GM12878 (cell line): ENCODE measurements around the gene MRPL28. TPM values are rescaled to one million over a fixed set of nuclear protein-coding genes. Genes with fewer than 3 reads are reported as not detected.

Source experiments
- ATAC-seq: fragments of 200-7000 bp; cut with Tn5 transposase; 3 replicates; pipeline ENCODE4 v1.9.1; 2020; ENCODE audit warnings: mild to moderate bottlenecking, moderate library complexity
- BruUV-seq: library from RNA; stranded (reverse); fragments of 400-500 nt; replicated peaks from 2 replicates; lab custom pipeline; 2021; lab: Mats Ljungman, UMichigan
- CTCF ChIA-PET: fragments of 300-600 bp; sonication (Branson Sonifier 250); formaldehyde crosslinking; extraction: SDS; loops from one replicate; lab custom pipeline; 2021; ENCODE audit warnings: inconsistent platforms; lab: Yijun Ruan, JAX
- POLR2A ChIA-PET: fragments of 350-600 bp; formaldehyde crosslinking; extraction: SDS; loops from one replicate; lab custom pipeline; 2021; ENCODE audit warnings: inconsistent platforms; lab: Charles Lee
- RAD21 ChIA-PET: fragments of 300-600 bp; sonication (Branson Sonifier 250); formaldehyde crosslinking; loops from one replicate; lab custom pipeline; 2023; ENCODE audit warnings: antibody characterized with exemption; ENCODE audit not compliant: unreplicated experiment; lab: Charles Lee
- SMC1A ChIA-PET: fragments of 300-600 bp; sonication (Branson Sonifier 250); formaldehyde crosslinking; loops from one replicate; lab custom pipeline; 2023; ENCODE audit not compliant: unreplicated experiment, uncharacterized antibody; lab: Charles Lee
- DNase-seq: peaks from one replicate; pipeline ENCODE4 v3.0.0-alpha.2; 2011; ENCODE audit warnings: low read depth, low spot score
- FAIRE-seq: peaks from 3 replicates; lab custom pipeline; 2011; peaks lifted over from hg19 to GRCh38; lab: Jason Lieb, UNC
- H2AFZ ChIP-seq: 2 replicates; pipeline ENCODE4 v1.6.0; 2011; ENCODE audit warnings: low read depth, low read length, control low read depth; ENCODE audit not compliant: control insufficient read depth
- H3K27ac ChIP-seq: 2 replicates; pipeline ENCODE4 v1.5.1; 2011; ENCODE audit warnings: control low read depth; ENCODE audit not compliant: control insufficient read depth, insufficient read depth
- H3K27me3 ChIP-seq, 2 experiments: replicated peaks in 1 of 2; 2 replicates each; pipeline versions ENCODE4 v1.6.0 to v1.6.1; 2011; ENCODE audit warnings: low read length in 1 of 2; ENCODE audit not compliant: control insufficient read depth in 2 of 2, insufficient read depth in 2 of 2
- H3K36me3 ChIP-seq, 2 experiments: 2 replicates each; pipeline ENCODE4 v1.5.1; 2011; ENCODE audit warnings: low read length in 1 of 2; ENCODE audit not compliant: control insufficient read depth in 2 of 2, insufficient read depth in 2 of 2
- H3K4me1 ChIP-seq: 2 replicates; pipeline ENCODE4 v1.6.1; 2011; ENCODE audit warnings: mild to moderate bottlenecking, low read length, moderate library complexity, mixed read lengths; ENCODE audit not compliant: control insufficient read depth, insufficient read depth
- H3K4me2 ChIP-seq: 2 replicates; pipeline ENCODE4 v1.6.0; 2011; ENCODE audit warnings: control low read depth; ENCODE audit not compliant: control insufficient read depth, insufficient read depth
- H3K4me3 ChIP-seq: fragments of 200-600 bp; sonication (generic); 2 replicates; pipeline ENCODE4 v1.5.1; 2016
- H3K79me2 ChIP-seq: 2 replicates; pipeline ENCODE4 v1.6.0; 2011; ENCODE audit warnings: low read length; ENCODE audit not compliant: control insufficient read depth, insufficient read depth
- H3K9ac ChIP-seq: 2 replicates; pipeline ENCODE4 v1.8.0; 2011; ENCODE audit warnings: low read length, control low read depth, mixed read lengths; ENCODE audit not compliant: control insufficient read depth, insufficient read depth
- H3K9me3 ChIP-seq: replicated peaks from 3 replicates; pipeline ENCODE4 v1.5.1; 2011; ENCODE audit warnings: mild to moderate bottlenecking, low read length; ENCODE audit not compliant: control insufficient read depth, insufficient read depth
- H4K20me1 ChIP-seq: 2 replicates; pipeline ENCODE4 v1.6.0; 2011; ENCODE audit not compliant: control insufficient read depth, insufficient read depth
- ATF3 ChIP-seq: IDR thresholded peaks from 2 replicates; pipeline ENCODE4 v1.6.1; 2011; ENCODE audit warnings: low read depth, mild to moderate bottlenecking, low read length, moderate library complexity, borderline replicate concordance; ENCODE audit errors: extremely low read depth
- RELB ChIP-seq: fragments of 450-650 bp; IDR thresholded peaks from 2 replicates; pipeline ENCODE4 v1.6.1; 2017; ENCODE audit warnings: low read depth, mild to moderate bottlenecking, moderate library complexity
- ZSCAN29 ChIP-seq: fragments of 450-650 bp; IDR thresholded peaks from 2 replicates; pipeline ENCODE4 v1.6.1; 2017; ENCODE audit warnings: mild to moderate bottlenecking, moderate library complexity
- WGBS: methylation state at CpG from one replicate; pipeline ENCODE4 v1.1.6; 2016; ENCODE audit warnings: low lambda C conversion rate; ENCODE audit not compliant: insufficient replicate concordance, insufficient coverage; ENCODE audit errors: missing lambda C conversion rate; 5-methylcytosine and 5-hydroxymethylcytosine counted together
- in situ Hi-C: fragments of 300-500 bp; cut with MboI; formaldehyde crosslinking; loops from 9 replicates; pipeline ENCODE4 v1.14.3; 2018; ENCODE audit warnings: mixed read lengths
- intact Hi-C: fragments of 100-400 bp; cut with micrococcal nuclease; formaldehyde crosslinking; loops from one replicate; pipeline ENCODE4 v1.14.2; 2022; ENCODE audit not compliant: unreplicated experiment
- polyA plus RNA-seq, 11 experiments: library from polyadenylated mRNA; depleted of rRNA in 4 of 11; unstranded in 6 of 11; stranded (reverse) in 5 of 11; fragments of >200 nt; fragmentation: Nextera tagmentation in 4 of 11; fragmentation: Illumina TruSeq in 1 of 11; extraction: Ambion mirVana in 4 of 11; extraction: Trizol in 1 of 11; gene quantifications; 1 replicate in 1 of 11; 2 replicates in 10 of 11; pipeline versions ENCODE4 v1.2.1 to v1.2.3, GENCODE V29; 2011 to 2016; ENCODE audit warnings: inconsistent platforms in 2 of 11, missing spikeins in 2 of 11, low read depth in 1 of 11
- total RNA-seq, 4 experiments: library from RNA; depleted of rRNA in 3 of 4; stranded (reverse); fragments of >200 nt in 3 of 4; fragmentation: Illumina TruSeq in 1 of 4; extraction: Trizol in 1 of 4; gene quantifications; 2 replicates each; pipeline versions ENCODE4 v1.2.1 to v1.2.3, GENCODE V29; 2013 to 2021

MRPL28 gene
- total and polyA plus RNA-seq, 10 of the 15 experiments (the other 5 are each of a cell fraction or from before 2014, with no cell fraction given), result 1.6 to 185 (median 110) TPM

GRCh38 chr16:376817-377418 lies 6.6 kb upstream of the MRPL28 start:
- Histone ChIP-seq H3K9ac (no peak overlapping the region), H3K9me3 (no peaks in the 10 kb centered on the region), H3K4me3 (no peak overlapping the region), H3K27me3 (no peaks in the 10 kb centered on the region), H2AFZ (no peak overlapping the region), H4K20me1 (no peaks in the 10 kb centered on the region), H3K4me2 (no peak overlapping the region), H3K4me1 (no peaks in the 10 kb centered on the region), H3K27ac (no peak overlapping the region), H3K36me3 (peaks cover 0 to 7% of the 10 kb centered on the region in 2 experiments; a peak in 3 of 4 replicates), H3K79me2 (peaks cover 11% of the 10 kb centered on the region)
- CTCF ChIA-PET, result no interaction called here
- POLR2A ChIA-PET, result no interaction called here
- RAD21 ChIA-PET, result no interaction called here
- in situ Hi-C loops, result no loop called here
- 85% methylated on average over 26 of the region's 26 CpGs for WGBS
- no peak for FAIRE-seq
- SMC1A ChIA-PET, result no interaction called here
- intact Hi-C loops, result no loop called here
- DNase-seq, result no peak
- TF ChIP-seq RELB (no peak), ATF3 (no peak), ZSCAN29 (no peak)
- no peak for ATAC-seq
- no TSS peak for BruUV-seq
